ENCODE measurements around the gene LENEP.

Gene LENEP

GRCh38 chr1:154999571-155000410 is 6.4 kb downstream of the LENEP start:
- no peak for DNase-seq (ENCODE audit: low read depth)

DNA sequence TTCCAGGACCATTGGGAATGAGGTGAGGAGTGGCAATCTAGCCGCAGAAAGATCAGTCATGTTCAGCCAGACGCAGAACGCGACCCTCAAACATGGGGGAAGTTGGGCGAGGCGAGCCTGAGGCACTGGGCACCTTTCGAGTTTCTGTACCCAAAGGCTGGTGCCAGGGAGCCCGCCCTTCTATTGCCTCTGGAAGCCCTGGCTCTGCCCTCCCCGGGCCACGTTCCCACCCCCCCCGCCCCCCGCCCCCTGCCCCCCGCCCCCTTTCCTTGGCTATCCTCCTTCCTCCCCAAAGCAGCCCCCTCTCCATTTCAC is 7.0 kb downstream of the LENEP start:
- DNase-seq (ENCODE audit: low read depth): no peak

- peak; percentile 69 for DNase-seq (ENCODE audit: low read depth)
Observed at GRCh38 chr1:155000726-155001424, 7.5 kb downstream of the LENEP start.

- no peak for DNase-seq (ENCODE audit: low read depth)
Observed at GRCh38 chr1:155001425-155001674, 8.0 kb downstream of the LENEP start.

DNA sequence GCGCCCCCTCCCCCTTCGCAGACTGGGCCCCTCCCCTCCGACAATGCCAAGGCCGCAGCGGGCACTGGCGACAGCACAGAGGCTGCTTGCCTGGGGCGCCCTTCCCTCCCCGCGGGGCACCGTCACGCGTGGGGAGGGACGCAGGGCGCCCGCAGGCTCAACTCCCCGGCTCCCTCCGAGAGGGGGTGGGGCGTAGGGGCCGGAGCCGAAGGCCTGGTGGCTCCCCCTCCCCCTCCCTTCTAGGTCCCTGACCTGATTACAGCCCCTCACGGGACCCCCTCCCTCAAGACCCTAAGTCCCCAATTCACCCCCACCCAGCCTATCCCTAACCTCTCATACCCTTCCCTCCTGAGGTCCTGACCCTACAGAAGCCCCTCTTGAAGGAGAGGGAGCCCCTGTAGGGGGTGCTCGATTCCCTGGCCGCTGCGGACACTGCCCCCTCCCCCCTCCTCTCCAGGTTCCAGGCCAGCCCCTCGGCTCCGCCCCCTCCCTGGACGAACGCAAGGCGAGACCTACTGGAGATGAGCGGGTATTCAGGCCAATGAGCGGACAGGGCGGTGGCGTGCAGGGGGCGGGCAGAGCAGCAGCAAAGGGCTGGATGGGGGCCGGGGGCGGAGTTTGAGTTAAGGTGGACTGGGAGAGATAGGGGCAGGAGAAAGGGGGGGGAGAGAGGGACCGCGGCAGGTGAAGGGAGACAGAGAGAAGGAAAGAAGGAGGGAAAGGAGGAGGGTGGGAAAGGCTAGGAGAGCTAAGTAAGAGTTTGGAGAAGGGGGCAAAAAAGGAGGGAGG is 8.5 kb downstream of the LENEP start:
- peak; percentile 89 for DNase-seq (ENCODE audit: low read depth)

- no peak for DNase-seq (ENCODE audit: low read depth)
Observed at GRCh38 chr1:155002464-155003226, 9.3 kb downstream of the LENEP start, which contains the start of gene ZBTB7B. TSS of gene ZBTB7B (plus strand) at chr1:155002802. CDS start at chr1:155014661, 11,859 bp downstream.

DNA sequence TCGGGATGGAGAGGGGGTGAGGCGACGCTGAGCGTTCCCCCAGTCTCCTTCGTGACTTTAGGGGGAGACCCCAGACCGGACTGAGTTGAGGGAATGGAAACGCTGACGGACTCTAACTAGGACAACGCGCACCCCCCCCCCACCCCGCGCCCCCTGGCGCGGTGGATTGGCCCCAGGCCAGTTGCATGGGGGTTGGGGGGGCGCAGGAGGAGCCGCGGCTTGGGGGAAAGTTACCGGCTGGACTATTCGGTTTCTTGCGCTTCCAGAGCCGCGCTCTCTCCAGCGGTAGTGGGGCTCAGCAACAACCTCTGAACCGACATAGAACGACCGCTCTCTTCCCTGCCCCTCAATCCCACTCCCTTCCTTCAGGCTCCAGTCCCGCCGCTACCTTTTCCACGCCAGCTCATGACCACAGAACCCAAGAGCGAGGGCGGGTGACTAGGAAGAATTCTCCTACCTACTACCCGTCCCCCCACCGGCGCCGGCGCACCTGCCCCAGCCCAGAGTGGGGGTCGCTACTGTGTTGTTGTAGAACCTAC is 9.9 kb downstream of the LENEP start:
- no peak for DNase-seq (ENCODE audit: low read depth)

DNA sequence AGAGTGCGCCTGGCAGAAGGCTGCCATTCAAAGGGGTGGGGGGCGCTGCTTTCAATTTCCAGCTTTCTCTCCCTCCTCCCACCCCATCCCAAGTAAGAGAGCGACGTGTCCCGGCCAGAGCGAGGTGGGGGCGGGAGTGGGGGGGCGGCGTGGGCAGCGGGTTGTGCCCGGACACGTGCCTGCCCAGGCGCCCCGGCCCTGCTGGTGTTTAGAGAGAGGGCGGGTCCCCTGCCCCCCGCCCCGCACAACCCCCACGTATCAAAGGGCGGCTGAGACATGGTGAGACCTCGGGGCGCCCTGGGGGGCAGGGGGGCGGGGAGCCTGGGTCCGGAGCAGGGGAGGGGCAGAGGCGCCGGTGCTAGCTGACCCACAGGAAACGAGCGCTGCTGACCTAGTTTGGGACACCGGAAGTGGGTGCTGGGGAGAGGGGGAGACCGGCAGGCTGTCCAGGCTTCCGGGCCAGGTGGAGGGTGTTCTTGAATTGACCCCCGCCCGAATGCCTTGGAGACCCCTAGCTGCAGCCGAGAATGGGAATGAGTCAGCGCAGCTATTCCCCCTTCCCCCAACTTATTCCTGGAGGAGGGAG is 10.5 kb downstream of the LENEP start:
- DNase-seq (ENCODE audit: low read depth): no peak

- no peak for DNase-seq (ENCODE audit: low read depth)
Observed at GRCh38 chr1:155004352-155005075, 11.1 kb downstream of the LENEP start.

- DNase-seq (ENCODE audit: low read depth): no peak
Observed at GRCh38 chr1:155005076-155006011, 12.0 kb downstream of the LENEP start.

DNA sequence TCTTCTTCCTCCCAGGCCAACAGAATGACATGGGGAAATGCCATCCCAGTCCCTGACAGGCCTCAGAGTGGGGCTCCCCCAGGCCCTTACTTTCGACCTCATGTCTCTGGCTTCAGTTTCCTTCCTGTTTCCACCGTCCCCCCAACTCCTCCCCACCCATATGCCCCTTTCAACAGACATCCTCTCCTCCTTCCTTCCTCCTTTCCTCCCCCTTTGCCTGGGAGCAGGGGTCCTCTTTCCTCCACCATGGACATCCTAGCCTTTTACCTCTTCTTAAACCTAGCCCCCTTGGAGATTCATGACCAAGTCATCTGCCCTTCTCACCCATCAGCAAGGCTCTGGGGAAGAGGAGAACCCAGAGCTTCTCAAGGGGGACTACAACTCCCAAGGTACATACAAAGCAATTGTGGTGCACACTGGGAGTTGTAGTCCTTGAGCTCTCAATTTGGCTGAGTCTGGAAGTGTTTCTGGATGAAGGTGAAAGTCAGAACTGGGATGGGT is 13.3 kb downstream of the LENEP start:
- no peak for DNase-seq (ENCODE audit: low read depth)

GRCh38 chr1:155007251-155007828 is 14.0 kb downstream of the LENEP start:
- DNase-seq (ENCODE audit: low read depth): no peak

DNA sequence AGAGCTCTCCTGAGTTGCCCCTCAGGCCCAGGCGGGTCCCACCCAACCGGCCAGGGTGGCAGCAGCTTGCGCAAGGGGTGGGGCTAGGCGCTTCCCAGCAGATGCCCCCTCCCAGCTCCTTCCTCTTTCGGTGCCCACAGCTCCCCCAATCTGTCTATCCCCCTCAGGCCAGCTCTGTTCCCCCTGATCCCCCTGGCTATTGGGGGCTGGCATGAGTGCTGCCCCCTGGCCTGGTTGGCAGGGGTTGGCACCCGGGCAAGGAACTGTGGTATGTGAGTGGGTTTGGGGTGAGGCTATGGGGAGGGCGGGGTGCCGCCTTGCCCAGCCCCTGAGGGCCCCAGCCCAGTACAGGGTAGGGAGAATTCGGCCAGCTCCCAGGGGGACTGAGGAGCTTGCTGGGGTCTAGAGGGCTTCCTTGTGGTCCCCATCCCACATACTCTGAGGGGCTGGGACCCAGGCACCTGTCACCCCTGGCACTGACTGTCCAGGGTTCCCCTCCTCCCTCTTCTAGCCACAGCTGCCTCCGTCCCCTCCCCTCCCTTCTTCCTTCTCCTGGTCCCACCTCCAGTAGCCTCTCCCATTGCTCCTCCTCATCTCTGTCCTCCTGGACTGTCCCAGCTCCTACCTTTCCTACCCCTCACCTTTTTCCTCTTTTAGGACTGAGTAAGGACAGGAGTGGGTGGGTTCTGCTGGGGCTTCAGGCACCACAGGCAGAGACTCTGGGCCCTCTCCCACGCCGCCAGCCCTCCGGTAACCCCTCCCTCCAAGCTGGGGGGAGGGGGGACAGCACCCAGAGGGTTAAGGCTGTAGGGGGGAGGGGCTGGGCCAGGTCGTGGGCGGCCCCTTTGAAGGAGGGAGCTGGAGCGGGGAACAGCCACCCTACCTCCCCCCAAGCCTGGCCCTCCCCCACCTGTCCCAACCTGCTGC is 14.9 kb downstream of the LENEP start:
- no peak for DNase-seq (ENCODE audit: low read depth)

- no peak for DNase-seq (ENCODE audit: low read depth)
Observed at GRCh38 chr1:155009221-155009711, 15.9 kb downstream of the LENEP start.

- DNase-seq (ENCODE audit: low read depth): no peak
Observed at GRCh38 chr1:155009742-155010141, 16.4 kb downstream of the LENEP start.

DNA sequence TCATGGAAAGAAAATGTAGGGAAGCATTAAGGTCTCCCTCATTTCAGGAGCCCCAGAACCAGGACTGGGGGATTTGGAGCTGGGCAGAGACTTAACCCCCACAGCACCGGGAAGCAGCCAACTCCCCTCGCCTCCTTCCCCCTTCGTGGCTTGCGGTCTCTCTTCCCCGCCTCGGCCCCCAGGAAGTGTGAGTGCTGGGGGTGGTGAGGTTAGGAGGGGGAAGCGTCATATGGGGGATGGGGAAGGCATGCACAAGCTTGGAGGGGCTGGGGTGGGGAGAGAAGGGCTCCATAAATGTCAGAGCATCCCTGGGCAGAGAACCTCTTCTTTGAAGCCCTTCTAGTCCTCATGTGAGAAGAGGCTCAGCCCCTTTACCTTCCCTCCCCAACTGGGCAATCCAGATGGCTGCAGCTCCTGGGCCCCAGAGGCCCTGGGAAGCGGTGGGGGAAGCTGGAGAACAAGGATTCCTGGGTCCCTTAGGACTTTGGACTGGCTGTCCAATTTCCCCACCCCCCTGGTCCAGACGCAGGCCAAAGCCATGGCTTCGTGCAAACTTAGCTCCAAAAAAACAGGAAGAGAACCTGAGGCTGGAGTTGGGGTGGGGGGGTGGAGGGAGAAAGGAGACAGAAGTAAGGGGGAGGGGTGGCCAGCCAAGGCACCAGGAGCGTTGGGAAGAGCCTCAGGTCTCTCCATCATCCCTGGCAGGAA is 17.0 kb downstream of the LENEP start:
- DNase-seq (ENCODE audit: low read depth): no peak

- DNase-seq (ENCODE audit: low read depth): no peak
Observed at GRCh38 chr1:155011004-155011416, 17.6 kb downstream of the LENEP start.

Data from GM04503 (cell line).